Measurements from ENCODE around the gene WARS2. TPM values are rescaled to one million over a fixed set of nuclear protein-coding genes. Genes with fewer than 3 reads are reported as not detected.

The WARS2 gene
- total RNA-seq, 2 experiments from 2014 or later = 10.3 to 12.9 TPM

- H3K27me3 Mint-ChIP-seq = no peaks in the 10 kb centered on the region
- peaks cover 4% of the 10 kb centered on the region for H3K9me3 Mint-ChIP-seq
- H3K27ac Mint-ChIP-seq = no peak overlapping the region
- no peak overlapping the region for H3K4me3 Mint-ChIP-seq
- H3K36me3 Mint-ChIP-seq (ENCODE audit: low read depth) = peaks cover 5% of the 10 kb centered on the region
- no peak for DNase-seq
- POLR2A ChIA-PET = no interaction called here
- no peaks in the 10 kb centered on the region for H3K4me1 Mint-ChIP-seq
- CTCF ChIA-PET = no interaction called here
These were observed 72.0 kb downstream of the WARS2 start for GRCh38 chr1:119068427-119068826.

- no peak overlapping the region for H3K27ac Mint-ChIP-seq
- H3K36me3 Mint-ChIP-seq (ENCODE audit: low read depth) = peaks cover 2% of the 10 kb centered on the region
- POLR2A ChIA-PET = no interaction called here
- no peak for DNase-seq
- no peaks in the 10 kb centered on the region for H3K4me1 Mint-ChIP-seq
- H3K9me3 Mint-ChIP-seq = peaks cover 8% of the 10 kb centered on the region
- H3K4me3 Mint-ChIP-seq = no peak overlapping the region
- no peaks in the 10 kb centered on the region for H3K27me3 Mint-ChIP-seq
- CTCF ChIA-PET = interaction anchor here (1.0 kb wide), 1 partner anchor 33 kb away, joined by 3 read pairs; no protein-coding TSS in a partner anchor
These were observed 78.8 kb downstream of the WARS2 start for GRCh38 chr1:119061700-119062099.

GRCh38 chr1:119055568-119055967, 84.9 kb downstream of the WARS2 start:
- no peaks in the 10 kb centered on the region for H3K27me3 Mint-ChIP-seq
- H3K9me3 Mint-ChIP-seq = peaks cover 4% of the 10 kb centered on the region
- ChIA-PET CTCF (no interaction called here), POLR2A (no interaction called here)
- DNase-seq = no peak
- no peaks in the 10 kb centered on the region for H3K4me1 Mint-ChIP-seq
- no peaks in the 10 kb centered on the region for H3K36me3 Mint-ChIP-seq (ENCODE audit: low read depth)
- no peak overlapping the region for H3K4me3 Mint-ChIP-seq
- no peak overlapping the region for H3K27ac Mint-ChIP-seq

- DNase-seq = no peak
- Mint-ChIP-seq H3K4me1 (no peaks in the 10 kb centered on the region), H3K27me3 (no peaks in the 10 kb centered on the region), H3K4me3 (no peak overlapping the region), H3K9me3 (peaks cover 2% of the 10 kb centered on the region), H3K27ac (no peak overlapping the region), H3K36me3 (ENCODE audit: low read depth) (no peaks in the 10 kb centered on the region)
- ChIA-PET POLR2A (no interaction called here), CTCF (no interaction called here)
These were observed 86.5 kb downstream of the WARS2 start for GRCh38 chr1:119053917-119054316.

GRCh38 chr1:119052267-119052666, 88.2 kb downstream of the WARS2 start:
- Mint-ChIP-seq H3K4me1 (no peaks in the 10 kb centered on the region), H3K36me3 (ENCODE audit: low read depth) (no peaks in the 10 kb centered on the region), H3K27me3 (no peaks in the 10 kb centered on the region), H3K27ac (no peak overlapping the region), H3K4me3 (no peak overlapping the region), H3K9me3 (peaks cover 2% of the 10 kb centered on the region)
- no peak for DNase-seq
- CTCF ChIA-PET = no interaction called here
- POLR2A ChIA-PET = no interaction called here

GRCh38 chr1:119048624-119049404, 91.6 kb downstream of the WARS2 start:
- DNase-seq = no peak
- Mint-ChIP-seq H3K9me3 (no peaks in the 10 kb centered on the region), H3K4me3 (no peak overlapping the region), H3K4me1 (no peaks in the 10 kb centered on the region), H3K36me3 (ENCODE audit: low read depth) (no peaks in the 10 kb centered on the region), H3K27me3 (no peaks in the 10 kb centered on the region), H3K27ac (no peak overlapping the region)
- POLR2A ChIA-PET = no interaction called here
- CTCF ChIA-PET = no interaction called here

GRCh38 chr1:119046785-119047438, 93.5 kb downstream of the WARS2 start:
- Mint-ChIP-seq H3K36me3 (ENCODE audit: low read depth) (no peaks in the 10 kb centered on the region), H3K9me3 (no peaks in the 10 kb centered on the region), H3K4me3 (no peak overlapping the region), H3K27ac (no peak overlapping the region), H3K27me3 (no peaks in the 10 kb centered on the region), H3K4me1 (no peaks in the 10 kb centered on the region)
- DNase-seq = no peak
- POLR2A ChIA-PET = no interaction called here
- CTCF ChIA-PET = no interaction called here

- Mint-ChIP-seq H3K27ac (no peak overlapping the region), H3K4me3 (no peak overlapping the region), H3K27me3 (no peaks in the 10 kb centered on the region), H3K9me3 (no peaks in the 10 kb centered on the region), H3K4me1 (no peaks in the 10 kb centered on the region), H3K36me3 (ENCODE audit: low read depth) (no peaks in the 10 kb centered on the region)
- POLR2A ChIA-PET = no interaction called here
- CTCF ChIA-PET = no interaction called here
- no peak for DNase-seq
These were observed 94.0 kb downstream of the WARS2 start for GRCh38 chr1:119046429-119046784.

- Mint-ChIP-seq H3K36me3 (ENCODE audit: low read depth) (no peaks in the 10 kb centered on the region), H3K4me1 (no peaks in the 10 kb centered on the region), H3K27me3 (no peaks in the 10 kb centered on the region), H3K4me3 (no peak overlapping the region), H3K9me3 (no peaks in the 10 kb centered on the region), H3K27ac (no peak overlapping the region)
- DNase-seq = no peak
- CTCF ChIA-PET = interaction anchor here (0.8 kb wide), 1 partner anchor 59 kb away, joined by 3 read pairs; no protein-coding TSS in a partner anchor
- POLR2A ChIA-PET = no interaction called here
These were observed 95.2 kb downstream of the WARS2 start for GRCh38 chr1:119045096-119045746.

- Mint-ChIP-seq H3K27ac (no peak overlapping the region), H3K4me3 (no peak overlapping the region), H3K4me1 (no peaks in the 10 kb centered on the region), H3K27me3 (no peaks in the 10 kb centered on the region), H3K9me3 (no peaks in the 10 kb centered on the region), H3K36me3 (ENCODE audit: low read depth) (no peaks in the 10 kb centered on the region)
- POLR2A ChIA-PET = no interaction called here
- DNase-seq = no peak
- CTCF ChIA-PET = no interaction called here
These were observed 99.5 kb downstream of the WARS2 start for GRCh38 chr1:119040906-119041305.

- Mint-ChIP-seq H3K27me3 (no peaks in the 10 kb centered on the region), H3K36me3 (ENCODE audit: low read depth) (no peaks in the 10 kb centered on the region), H3K4me3 (no peak overlapping the region), H3K9me3 (peaks cover under 1% of the 10 kb centered on the region), H3K27ac (no peak overlapping the region), H3K4me1 (no peaks in the 10 kb centered on the region)
- ChIA-PET POLR2A (no interaction called here), CTCF (no interaction called here)
- DNase-seq = no peak
These were observed 100.0 kb downstream of the WARS2 start for GRCh38 chr1:119040489-119040888.

- DNase-seq = no peak
- H3K4me3 Mint-ChIP-seq = no peak overlapping the region
- POLR2A ChIA-PET = no interaction called here
- peaks cover 2% of the 10 kb centered on the region for H3K9me3 Mint-ChIP-seq
- CTCF ChIA-PET = no interaction called here
- H3K27ac Mint-ChIP-seq = no peak overlapping the region
- no peaks in the 10 kb centered on the region for H3K27me3 Mint-ChIP-seq
- no peaks in the 10 kb centered on the region for H3K36me3 Mint-ChIP-seq (ENCODE audit: low read depth)
- no peaks in the 10 kb centered on the region for H3K4me1 Mint-ChIP-seq
These were observed 102.1 kb downstream of the WARS2 start for GRCh38 chr1:119038363-119038762.

- Mint-ChIP-seq H3K27ac (no peak overlapping the region), H3K9me3 (peaks cover 5% of the 10 kb centered on the region), H3K36me3 (ENCODE audit: low read depth) (peaks cover 9% of the 10 kb centered on the region), H3K4me1 (no peaks in the 10 kb centered on the region), H3K4me3 (no peak overlapping the region), H3K27me3 (no peaks in the 10 kb centered on the region)
- POLR2A ChIA-PET = no interaction called here
- CTCF ChIA-PET = no interaction called here
- no peak for DNase-seq
These were observed 106.1 kb downstream of the WARS2 start for GRCh38 chr1:119034359-119034758.
